ENCODE measurements around the gene PLLP.

GRCh38 chr16:57273359-57273758, 11.1 kb downstream of the PLLP start:
- TF ChIP-seq CTCF (IDR thresholded peaks at IDR 0.05) (no peak), POLR2A (IDR thresholded peaks at IDR 0.05) (no peak)

Data from lower leg skin (tissue), 3 donors.